ENCODE results near the gene TFEC.

Gene TFEC

GRCh38 chr7:115980159-115980558, 50.4 kb downstream of the TFEC start:
- no peak for TF ChIP-seq CTCF (IDR thresholded peaks at IDR 0.05; ENCODE audit: low read depth, low read length, poor library complexity, severe bottlenecking)
- TF ChIP-seq EZH2phosphoT487 (IDR thresholded peaks at IDR 0.05; ENCODE audit: borderline replicate concordance, low read length): no peak
- Histone ChIP-seq H3K9me3 (ENCODE audit: control insufficient read depth, insufficient read depth, low read length) (no peaks in the 10 kb centered on the region), H3K27ac (ENCODE audit: low read depth, low read length) (no peak overlapping the region), H3K9me2 (replicated peaks; ENCODE audit: control insufficient read depth, low read length) (no peaks in the 10 kb centered on the region), H3K36me3 (ENCODE audit: control insufficient read depth, low read length) (no peaks in the 10 kb centered on the region), H3K27me3 (ENCODE audit: control insufficient read depth, low read length) (no peaks in the 10 kb centered on the region), H3F3A (ENCODE audit: control insufficient read depth, insufficient read depth) (no peaks in the 10 kb centered on the region), H3K79me2 (ENCODE audit: control insufficient read depth, low read length) (no peaks in the 10 kb centered on the region), H3K4me1 (ENCODE audit: control insufficient read depth, low read length) (no peaks in the 10 kb centered on the region), H3K4me3 (ENCODE audit: low read length) (no peak overlapping the region), H4K20me1 (ENCODE audit: control insufficient read depth, insufficient read depth, low read depth, low read length) (no peaks in the 10 kb centered on the region), H3K4me2 (ENCODE audit: low read length) (no peak overlapping the region)

- H4K20me1 ChIP-seq (ENCODE audit: control insufficient read depth, insufficient read depth, low read depth, low read length): no peaks in the 10 kb centered on the region
- no peak overlapping the region for H3K4me3 ChIP-seq (ENCODE audit: low read length)
- TF ChIP-seq CTCF (IDR thresholded peaks at IDR 0.05; ENCODE audit: low read depth, low read length, poor library complexity, severe bottlenecking): no peak
- TF ChIP-seq EZH2phosphoT487 (IDR thresholded peaks at IDR 0.05; ENCODE audit: borderline replicate concordance, low read length): no peak
- H3K79me2 ChIP-seq (ENCODE audit: control insufficient read depth, low read length): no peaks in the 10 kb centered on the region
- no peaks in the 10 kb centered on the region for H3K4me1 ChIP-seq (ENCODE audit: control insufficient read depth, low read length)
- H3K9me2 ChIP-seq (replicated peaks; ENCODE audit: control insufficient read depth, low read length): no peaks in the 10 kb centered on the region
- no peaks in the 10 kb centered on the region for H3F3A ChIP-seq (ENCODE audit: control insufficient read depth, insufficient read depth)
- no peaks in the 10 kb centered on the region for H3K27me3 ChIP-seq (ENCODE audit: control insufficient read depth, low read length)
- H3K27ac ChIP-seq (ENCODE audit: low read depth, low read length): no peak overlapping the region
- no peak overlapping the region for H3K4me2 ChIP-seq (ENCODE audit: low read length)
- no peaks in the 10 kb centered on the region for H3K36me3 ChIP-seq (ENCODE audit: control insufficient read depth, low read length)
- H3K9me3 ChIP-seq (ENCODE audit: control insufficient read depth, insufficient read depth, low read length): no peaks in the 10 kb centered on the region
Observed at GRCh38 chr7:115976651-115977050, 53.9 kb downstream of the TFEC start.

GRCh38 chr7:115975766-115976165, 54.8 kb downstream of the TFEC start:
- no peaks in the 10 kb centered on the region for H3K9me2 ChIP-seq (replicated peaks; ENCODE audit: control insufficient read depth, low read length)
- H3F3A ChIP-seq (ENCODE audit: control insufficient read depth, insufficient read depth): no peaks in the 10 kb centered on the region
- no peak for TF ChIP-seq CTCF (IDR thresholded peaks at IDR 0.05; ENCODE audit: low read depth, low read length, poor library complexity, severe bottlenecking)
- no peak for TF ChIP-seq EZH2phosphoT487 (IDR thresholded peaks at IDR 0.05; ENCODE audit: borderline replicate concordance, low read length)
- no peaks in the 10 kb centered on the region for H3K36me3 ChIP-seq (ENCODE audit: control insufficient read depth, low read length)
- no peaks in the 10 kb centered on the region for H4K20me1 ChIP-seq (ENCODE audit: control insufficient read depth, insufficient read depth, low read depth, low read length)
- H3K4me1 ChIP-seq (ENCODE audit: control insufficient read depth, low read length): no peaks in the 10 kb centered on the region
- H3K27me3 ChIP-seq (ENCODE audit: control insufficient read depth, low read length): no peaks in the 10 kb centered on the region
- no peak overlapping the region for H3K4me2 ChIP-seq (ENCODE audit: low read length)
- no peak overlapping the region for H3K27ac ChIP-seq (ENCODE audit: low read depth, low read length)
- H3K4me3 ChIP-seq (ENCODE audit: low read length): no peak overlapping the region
- no peaks in the 10 kb centered on the region for H3K9me3 ChIP-seq (ENCODE audit: control insufficient read depth, insufficient read depth, low read length)
- H3K79me2 ChIP-seq (ENCODE audit: control insufficient read depth, low read length): no peaks in the 10 kb centered on the region

- Histone ChIP-seq H3K4me3 (ENCODE audit: low read length) (no peak overlapping the region), H3K4me1 (ENCODE audit: control insufficient read depth, low read length) (no peaks in the 10 kb centered on the region), H3K9me2 (replicated peaks; ENCODE audit: control insufficient read depth, low read length) (no peaks in the 10 kb centered on the region), H4K20me1 (ENCODE audit: control insufficient read depth, insufficient read depth, low read depth, low read length) (no peaks in the 10 kb centered on the region), H3K27ac (ENCODE audit: low read depth, low read length) (no peak overlapping the region), H3F3A (ENCODE audit: control insufficient read depth, insufficient read depth) (no peaks in the 10 kb centered on the region), H3K36me3 (ENCODE audit: control insufficient read depth, low read length) (no peaks in the 10 kb centered on the region), H3K9me3 (ENCODE audit: control insufficient read depth, insufficient read depth, low read length) (no peaks in the 10 kb centered on the region), H3K4me2 (ENCODE audit: low read length) (no peak overlapping the region), H3K79me2 (ENCODE audit: control insufficient read depth, low read length) (no peaks in the 10 kb centered on the region), H3K27me3 (ENCODE audit: control insufficient read depth, low read length) (no peaks in the 10 kb centered on the region)
- TF ChIP-seq EZH2phosphoT487 (IDR thresholded peaks at IDR 0.05; ENCODE audit: borderline replicate concordance, low read length): no peak
Observed at GRCh38 chr7:115973406-115973805, 57.2 kb downstream of the TFEC start.
